Sigmoid colon (tissue), 4 donors: ENCODE measurements around the gene C17orf67.

Experiments used
- CTCF ChIP-seq, 4 experiments: fragments of 450-650 bp in 3 of 4; fragments of 200-600 bp in 1 of 4; IDR thresholded peaks; one replicate each; pipeline ENCODE4 v1.5.1; 2016 to 2019; ENCODE audit warnings: antibody characterized with exemption in 4 of 4, mild to moderate bottlenecking in 3 of 4, moderate library complexity in 2 of 4
- EP300 ChIP-seq, 4 donors: sonication (generic); formaldehyde crosslinking; IDR thresholded peaks; one replicate each; pipeline ENCODE4 v1.6.1; 2017; ENCODE audit warnings: antibody characterized with exemption in 4 of 4

GRCh38 chr17:56796536-56796935, 37.2 kb downstream of the C17orf67 start:
- no peak for TF ChIP-seq EP300 (IDR thresholded peaks at IDR 0.05)
- no peak for TF ChIP-seq CTCF (IDR thresholded peaks at IDR 0.05)
